Gastrocnemius medialis (tissue), 4 donors: ENCODE data around the gene HIPK2. TPM values are rescaled to one million over a fixed set of nuclear protein-coding genes. Genes with fewer than 3 reads are reported as not detected.
A peak's percentile ranks its signal among the peaks of the same experiment; 100 is the strongest.

Source experiments
- ATAC-seq, 2 donors: fragments of 150-250 bp; one replicate each; pipeline ENCODE4 v1.9.1; 2016
- DNase-seq, 2 donors: peaks; one replicate each; pipeline ENCODE4 v3.0.0-alpha.2; 2019
- H3K27ac ChIP-seq, 4 donors: fragments of 200-600 bp; sonication (generic); 1 replicate in 1 of 4; 2 replicates in 3 of 4; pipeline ENCODE4 v1.5.1; 2016 to 2018; ENCODE audit warnings: mild to moderate bottlenecking in 2 of 4, moderate library complexity in 1 of 4
- H3K27me3 ChIP-seq, 3 donors: fragments of 200-600 bp; sonication (generic) in 2 of 3; 1 replicate in 1 of 3; 2 replicates in 2 of 3; pipeline versions ENCODE4 v1.5.1 to v1.6.0; 2016 to 2019; ENCODE audit warnings: mild to moderate bottlenecking in 1 of 3, moderate library complexity in 1 of 3
- H3K36me3 ChIP-seq, 2 donors: fragments of 200-600 bp; sonication (generic) in 1 of 2; one replicate each; pipeline ENCODE4 v1.5.1; 2017 to 2018
- H3K4me1 ChIP-seq, 2 donors: fragments of 200-600 bp; sonication (generic) in 1 of 2; one replicate each; pipeline ENCODE4 v1.5.1; 2016 to 2017; ENCODE audit warnings: mild to moderate bottlenecking in 2 of 2
- H3K4me3 ChIP-seq, 4 donors: fragments of 200-600 bp; sonication (generic) in 3 of 4; 1 replicate in 1 of 4; 2 replicates in 3 of 4; pipeline ENCODE4 v1.5.1; 2016 to 2019; ENCODE audit warnings: mild to moderate bottlenecking in 2 of 4
- H3K9me3 ChIP-seq, 3 donors: fragments of 200-600 bp; sonication (generic) in 2 of 3; 1 replicate in 1 of 3; 2 replicates in 2 of 3; pipeline ENCODE4 v1.5.1; 2016 to 2019
- POLR2A ChIP-seq, 2 donors: fragments of 450-650 bp; IDR thresholded peaks; one replicate each; pipeline ENCODE4 v1.6.1; 2017; ENCODE audit warnings: antibody characterized with exemption in 2 of 2, mild to moderate bottlenecking in 2 of 2, moderate library complexity in 2 of 2
- in situ Hi-C, 4 donors: fragments of 200-750 bp; cut with MboI; loops; one replicate each; pipeline versions ENCODE4 v1.15.0 to v1.8.0; 2017; ENCODE audit warnings: low sequenced_read_pairs in 4 of 4
- intact Hi-C: fragments of 100-400 bp; cut with DNase I; formaldehyde crosslinking; loops from one replicate; pipeline ENCODE4 v1.15.1; 2023; ENCODE audit warnings: low total_unique reads
- total RNA-seq, 4 donors: library from RNA; depleted of rRNA; stranded (reverse); fragments of >200 nt; gene quantifications; one replicate each; pipeline versions ENCODE4 v1.1.0 to v1.2.3, GENCODE V29; 2016
- TF ChIP-seq, protein P1 (sequence below), 5 experiments: fragments of 450-650 bp in 3 of 5; fragments of 200-600 bp in 2 of 5; sonication (generic) in 2 of 5; IDR thresholded peaks in 4 of 5; conservative IDR thresholded peaks in 1 of 5; 1 replicate in 4 of 5; 2 replicates in 1 of 5; pipeline ENCODE4 v1.5.1; 2016 to 2019; ENCODE audit warnings: antibody characterized with exemption in 5 of 5, mild to moderate bottlenecking in 3 of 5, moderate library complexity in 3 of 5

Gene HIPK2
- total RNA-seq, 4 donors from 2014 or later: 30.5 to 77.4 (median 58.9) TPM

DNA sequence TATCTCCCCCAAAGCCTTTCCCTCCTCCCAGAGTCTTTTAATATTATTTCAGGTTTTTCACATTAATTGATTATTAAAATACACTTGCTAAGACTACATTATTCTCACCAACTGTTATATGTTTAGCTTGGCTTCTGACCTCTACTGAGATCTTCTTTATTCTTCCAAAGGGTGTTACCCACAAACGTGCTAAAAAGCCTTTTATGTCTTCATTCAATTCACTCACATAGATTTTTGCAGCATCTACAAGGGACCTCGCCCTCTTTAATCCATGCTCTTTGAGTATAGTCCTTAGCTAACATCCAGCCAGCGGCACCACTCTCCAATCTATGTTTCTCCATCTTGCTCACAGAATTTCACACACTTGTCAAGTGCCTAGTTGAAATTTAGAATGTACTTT lies 115.9 kb downstream of the HIPK2 start:
- no peak overlapping the region for H3K4me3 ChIP-seq
- peaks cover 31% of the 10 kb centered on the region in 2 donors for H3K4me1 ChIP-seq
- ATAC-seq (no peak), DNase-seq (no peak)
- no peaks in the 10 kb centered on the region for H3K36me3 ChIP-seq
- H3K9me3 ChIP-seq: no peaks in the 10 kb centered on the region
- TF ChIP-seq, protein P1, sequence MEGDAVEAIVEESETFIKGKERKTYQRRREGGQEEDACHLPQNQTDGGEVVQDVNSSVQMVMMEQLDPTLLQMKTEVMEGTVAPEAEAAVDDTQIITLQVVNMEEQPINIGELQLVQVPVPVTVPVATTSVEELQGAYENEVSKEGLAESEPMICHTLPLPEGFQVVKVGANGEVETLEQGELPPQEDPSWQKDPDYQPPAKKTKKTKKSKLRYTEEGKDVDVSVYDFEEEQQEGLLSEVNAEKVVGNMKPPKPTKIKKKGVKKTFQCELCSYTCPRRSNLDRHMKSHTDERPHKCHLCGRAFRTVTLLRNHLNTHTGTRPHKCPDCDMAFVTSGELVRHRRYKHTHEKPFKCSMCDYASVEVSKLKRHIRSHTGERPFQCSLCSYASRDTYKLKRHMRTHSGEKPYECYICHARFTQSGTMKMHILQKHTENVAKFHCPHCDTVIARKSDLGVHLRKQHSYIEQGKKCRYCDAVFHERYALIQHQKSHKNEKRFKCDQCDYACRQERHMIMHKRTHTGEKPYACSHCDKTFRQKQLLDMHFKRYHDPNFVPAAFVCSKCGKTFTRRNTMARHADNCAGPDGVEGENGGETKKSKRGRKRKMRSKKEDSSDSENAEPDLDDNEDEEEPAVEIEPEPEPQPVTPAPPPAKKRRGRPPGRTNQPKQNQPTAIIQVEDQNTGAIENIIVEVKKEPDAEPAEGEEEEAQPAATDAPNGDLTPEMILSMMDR (IDR thresholded peaks at IDR 0.05 in 4 of 5, conservative IDR thresholded peaks at IDR 0.05 in 1 of 5): no peak
- TF ChIP-seq POLR2A (IDR thresholded peaks at IDR 0.05): no peak
- in situ Hi-C loops (no loop called here), intact Hi-C loops (no loop called here)
- H3K27ac ChIP-seq: no peak overlapping the region
- no peaks in the 10 kb centered on the region for H3K27me3 ChIP-seq

DNA sequence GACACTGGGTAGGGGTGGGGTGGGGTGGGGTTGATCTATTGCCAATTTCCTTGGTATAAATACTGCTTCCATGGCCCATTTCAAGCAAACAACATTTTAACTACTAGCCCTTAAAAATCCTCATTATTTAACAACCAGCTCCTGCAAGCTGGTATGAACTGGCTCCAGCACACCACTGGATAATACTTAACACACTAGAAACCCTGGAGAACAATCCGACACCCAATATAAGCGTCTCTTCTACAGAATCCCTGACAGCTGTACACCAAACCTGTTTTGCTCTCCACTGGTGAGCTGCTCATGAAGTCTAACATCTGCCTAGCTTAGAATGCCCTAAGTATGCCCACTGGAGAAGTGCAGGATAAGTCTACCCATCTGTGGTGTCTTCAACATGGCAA lies 116.8 kb downstream of the HIPK2 start:
- Histone ChIP-seq H3K27ac (peak overlapping the region in 2 of 4 donors; percentile 39 to 59), H3K9me3 (no peaks in the 10 kb centered on the region), H3K36me3 (no peaks in the 10 kb centered on the region), H3K4me1 (peaks cover 31 to 34% of the 10 kb centered on the region in 2 donors), H3K27me3 (no peaks in the 10 kb centered on the region), H3K4me3 (no peak overlapping the region)
- TF ChIP-seq POLR2A (IDR thresholded peaks at IDR 0.05): no peak
- TF ChIP-seq, protein P1 (IDR thresholded peaks at IDR 0.05 in 4 of 5, conservative IDR thresholded peaks at IDR 0.05 in 1 of 5): no peak
- DNase-seq (no peak), ATAC-seq (no peak)
- in situ Hi-C loops: no loop called here
- intact Hi-C loops: no loop called here

DNA sequence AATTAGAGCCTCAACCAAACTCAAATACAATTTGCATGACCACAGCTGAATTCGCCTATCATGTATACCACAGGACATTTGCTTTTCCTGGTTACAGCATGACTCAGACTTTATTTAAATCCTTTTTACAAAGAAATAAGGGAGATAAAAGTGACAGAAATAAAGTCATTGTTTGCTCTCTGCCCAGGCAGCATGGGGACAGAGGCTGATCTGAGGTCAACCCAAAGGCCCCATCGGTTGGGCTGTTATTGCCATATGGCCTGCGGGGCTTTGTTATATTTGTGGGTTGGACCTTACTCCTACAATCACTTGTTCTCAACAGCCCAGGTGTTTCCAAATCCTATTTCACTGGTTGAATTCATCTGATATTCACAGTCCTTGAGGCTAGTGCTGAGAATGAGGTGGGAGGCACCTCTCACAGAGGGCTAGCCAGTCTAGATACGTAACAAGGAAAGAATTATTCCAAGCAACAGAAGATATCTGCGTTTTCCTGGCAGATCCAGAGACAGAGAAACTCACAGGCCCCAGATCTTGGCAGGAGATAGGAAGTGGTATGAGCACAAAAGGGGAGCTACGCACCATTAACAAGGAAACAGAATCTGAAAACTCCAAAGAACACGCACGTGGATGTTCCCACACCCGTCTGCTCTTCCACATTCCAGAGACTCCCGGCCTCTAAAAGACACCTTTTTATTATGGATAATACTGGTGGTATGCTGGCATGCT lies 117.3 kb downstream of the HIPK2 start:
- peaks cover 31 to 34% of the 10 kb centered on the region in 2 donors for H3K4me1 ChIP-seq
- no peaks in the 10 kb centered on the region for H3K9me3 ChIP-seq
- no peaks in the 10 kb centered on the region for H3K27me3 ChIP-seq
- H3K27ac ChIP-seq: peak overlapping the region in 3 of 4 donors; percentile 51 to 59 (median 59)
- H3K4me3 ChIP-seq: no peak overlapping the region
- ATAC-seq: peak; percentile 18 to 24
- intact Hi-C loops: no loop called here
- no peak for DNase-seq
- in situ Hi-C loops: no loop called here
- TF ChIP-seq, protein P1 (IDR thresholded peaks at IDR 0.05 in 4 of 5, conservative IDR thresholded peaks at IDR 0.05 in 1 of 5): no peak
- TF ChIP-seq POLR2A (IDR thresholded peaks at IDR 0.05): no peak
- H3K36me3 ChIP-seq: no peaks in the 10 kb centered on the region

DNA sequence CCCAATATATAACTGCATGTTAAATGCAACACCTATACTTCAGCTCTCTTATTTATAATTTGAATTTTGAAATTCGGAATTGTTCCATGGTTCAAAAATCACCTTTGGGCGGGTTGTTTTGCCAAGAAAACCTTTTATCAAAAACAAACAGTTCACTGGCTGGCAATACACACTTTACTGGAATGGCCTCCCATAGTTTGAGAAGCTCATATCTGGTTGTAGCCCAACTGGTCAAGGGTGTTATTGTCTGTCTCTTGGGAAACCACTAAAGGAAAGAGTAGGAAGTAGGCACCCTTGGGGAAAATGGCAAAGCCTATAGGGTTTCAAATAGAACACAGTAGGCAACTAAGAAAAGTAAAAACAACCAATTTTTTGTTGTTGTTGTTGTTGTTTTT lies 117.9 kb downstream of the HIPK2 start:
- H3K27ac ChIP-seq: peak overlapping the region in 3 of 4 donors; percentile 51 to 59 (median 59)
- TF ChIP-seq, protein P1 (IDR thresholded peaks at IDR 0.05 in 4 of 5, conservative IDR thresholded peaks at IDR 0.05 in 1 of 5): no peak
- no peak for TF ChIP-seq POLR2A (IDR thresholded peaks at IDR 0.05)
- H3K36me3 ChIP-seq: no peaks in the 10 kb centered on the region
- no peak for DNase-seq
- intact Hi-C loops: loop anchor here (2.0 kb wide), 1 partner anchor 15 kb away; no protein-coding TSS in a partner anchor
- H3K9me3 ChIP-seq: no peaks in the 10 kb centered on the region
- no peak overlapping the region for H3K4me3 ChIP-seq
- no peaks in the 10 kb centered on the region for H3K27me3 ChIP-seq
- in situ Hi-C loops: loop anchor here in 1 of 4 donors (10.0 kb wide), 1 partner anchor 95 kb away; no protein-coding TSS in a partner anchor
- peaks cover 31 to 34% of the 10 kb centered on the region in 2 donors for H3K4me1 ChIP-seq
- no peak for ATAC-seq
